ENCODE results near the gene UGT1A8. TPM values are rescaled to one million over a fixed set of nuclear protein-coding genes. Genes with fewer than 3 reads are reported as not detected.

UGT1A8 gene
- total and polyA plus RNA-seq, 7 donors, result 1.8 to 8.8 (median 7.4) TPM; not detected in 4

DNA sequence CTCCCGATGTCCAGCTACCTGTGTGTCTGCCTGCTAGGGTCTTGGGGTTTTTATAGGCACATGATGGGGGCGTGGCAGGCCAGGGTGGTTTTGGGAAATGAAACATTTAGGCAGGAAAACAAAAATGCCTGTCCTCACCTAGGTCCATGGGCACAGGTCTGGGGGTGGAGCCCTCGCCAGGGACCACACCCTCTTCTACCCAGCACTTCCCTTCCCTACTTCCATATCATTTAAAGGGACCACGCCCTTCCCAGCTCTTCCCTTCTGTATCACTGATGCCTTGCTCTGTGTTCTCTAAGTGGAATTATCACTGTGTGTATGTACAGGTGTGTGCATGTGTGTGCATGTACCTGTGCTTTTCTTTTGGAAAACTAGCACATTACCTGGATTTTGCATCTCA is 149.0 kb downstream of the UGT1A8 start:
- no peak for TF ChIP-seq POLR2A (IDR thresholded peaks at IDR 0.05)
- TF ChIP-seq EP300 (IDR thresholded peaks at IDR 0.05), result no peak
- TF ChIP-seq, protein P1, sequence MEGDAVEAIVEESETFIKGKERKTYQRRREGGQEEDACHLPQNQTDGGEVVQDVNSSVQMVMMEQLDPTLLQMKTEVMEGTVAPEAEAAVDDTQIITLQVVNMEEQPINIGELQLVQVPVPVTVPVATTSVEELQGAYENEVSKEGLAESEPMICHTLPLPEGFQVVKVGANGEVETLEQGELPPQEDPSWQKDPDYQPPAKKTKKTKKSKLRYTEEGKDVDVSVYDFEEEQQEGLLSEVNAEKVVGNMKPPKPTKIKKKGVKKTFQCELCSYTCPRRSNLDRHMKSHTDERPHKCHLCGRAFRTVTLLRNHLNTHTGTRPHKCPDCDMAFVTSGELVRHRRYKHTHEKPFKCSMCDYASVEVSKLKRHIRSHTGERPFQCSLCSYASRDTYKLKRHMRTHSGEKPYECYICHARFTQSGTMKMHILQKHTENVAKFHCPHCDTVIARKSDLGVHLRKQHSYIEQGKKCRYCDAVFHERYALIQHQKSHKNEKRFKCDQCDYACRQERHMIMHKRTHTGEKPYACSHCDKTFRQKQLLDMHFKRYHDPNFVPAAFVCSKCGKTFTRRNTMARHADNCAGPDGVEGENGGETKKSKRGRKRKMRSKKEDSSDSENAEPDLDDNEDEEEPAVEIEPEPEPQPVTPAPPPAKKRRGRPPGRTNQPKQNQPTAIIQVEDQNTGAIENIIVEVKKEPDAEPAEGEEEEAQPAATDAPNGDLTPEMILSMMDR (IDR thresholded peaks at IDR 0.05), result no peak
- TF ChIP-seq POLR2AphosphoS5 (IDR thresholded peaks at IDR 0.05), result no peak
- Histone ChIP-seq H3K36me3 (no peaks in the 10 kb centered on the region), H3K4me1 (no peaks in the 10 kb centered on the region), H3K27ac (no peak overlapping the region), H3K9me3 (no peaks in the 10 kb centered on the region), H3K27me3 (no peaks in the 10 kb centered on the region), H3K4me3 (no peak overlapping the region)
- DNase-seq, result no peak
- intact Hi-C loops (cut with DNase I), result no loop called here
- WGBS, 2 donors, result 70 to 78% methylated on average over 4 of the region's 4 CpGs

DNA sequence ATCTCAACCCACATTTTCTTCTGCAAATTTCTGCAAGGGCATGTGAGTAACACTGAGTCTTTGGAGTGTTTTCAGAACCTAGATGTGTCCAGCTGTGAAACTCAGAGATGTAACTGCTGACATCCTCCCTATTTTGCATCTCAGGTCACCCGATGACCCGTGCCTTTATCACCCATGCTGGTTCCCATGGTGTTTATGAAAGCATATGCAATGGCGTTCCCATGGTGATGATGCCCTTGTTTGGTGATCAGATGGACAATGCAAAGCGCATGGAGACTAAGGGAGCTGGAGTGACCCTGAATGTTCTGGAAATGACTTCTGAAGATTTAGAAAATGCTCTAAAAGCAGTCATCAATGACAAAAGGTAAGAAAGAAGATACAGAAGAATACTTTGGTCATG is 150.6 kb downstream of the UGT1A8 start:
- DNase-seq, result no peak
- TF ChIP-seq EP300 (IDR thresholded peaks at IDR 0.05) (no peak), POLR2A (IDR thresholded peaks at IDR 0.05) (no peak), POLR2AphosphoS5 (IDR thresholded peaks at IDR 0.05) (no peak)
- TF ChIP-seq, protein P1 (IDR thresholded peaks at IDR 0.05), result no peak
- Histone ChIP-seq H3K9me3 (no peaks in the 10 kb centered on the region), H3K27me3 (no peaks in the 10 kb centered on the region), H3K4me3 (no peak overlapping the region), H3K36me3 (no peaks in the 10 kb centered on the region), H3K27ac (no peak overlapping the region), H3K4me1 (no peaks in the 10 kb centered on the region)
- intact Hi-C loops (cut with DNase I), result no loop called here
- WGBS, 2 donors, result 84 to 94% methylated on average over 4 of the region's 4 CpGs

DNA sequence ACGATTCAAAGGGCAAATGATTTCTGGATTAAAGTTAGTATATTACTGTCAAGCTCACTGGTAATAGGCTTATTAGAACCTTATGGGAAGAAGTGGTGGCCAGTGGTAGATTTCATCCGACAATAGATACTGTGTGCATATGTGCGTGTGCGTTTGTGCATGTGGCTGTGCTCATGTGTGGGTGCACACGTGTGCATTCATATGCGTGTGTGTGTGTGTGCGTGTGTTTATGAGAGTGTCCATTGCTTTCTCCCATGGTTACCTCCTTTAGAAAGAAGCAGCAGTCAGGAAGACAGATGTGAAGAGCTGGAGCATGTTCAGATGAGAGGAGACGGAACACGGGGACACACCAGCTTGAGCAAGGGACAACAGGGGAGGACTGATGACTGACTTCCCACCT is 151.8 kb downstream of the UGT1A8 start:
- TF ChIP-seq, protein P1 (IDR thresholded peaks at IDR 0.05), result no peak
- TF ChIP-seq POLR2AphosphoS5 (IDR thresholded peaks at IDR 0.05) (no peak), EP300 (IDR thresholded peaks at IDR 0.05) (no peak), POLR2A (IDR thresholded peaks at IDR 0.05) (no peak)
- WGBS, 2 donors, result 94 to 96% methylated on average over 9 of the region's 9 CpGs
- no peak for DNase-seq
- H3K27ac ChIP-seq, result no peak overlapping the region
- H3K4me3 ChIP-seq, result no peak overlapping the region
- H3K27me3 ChIP-seq, result no peaks in the 10 kb centered on the region
- intact Hi-C loops (cut with DNase I), result no loop called here
- H3K36me3 ChIP-seq, result no peaks in the 10 kb centered on the region
- no peaks in the 10 kb centered on the region for H3K9me3 ChIP-seq
- H3K4me1 ChIP-seq, result no peaks in the 10 kb centered on the region

DNA sequence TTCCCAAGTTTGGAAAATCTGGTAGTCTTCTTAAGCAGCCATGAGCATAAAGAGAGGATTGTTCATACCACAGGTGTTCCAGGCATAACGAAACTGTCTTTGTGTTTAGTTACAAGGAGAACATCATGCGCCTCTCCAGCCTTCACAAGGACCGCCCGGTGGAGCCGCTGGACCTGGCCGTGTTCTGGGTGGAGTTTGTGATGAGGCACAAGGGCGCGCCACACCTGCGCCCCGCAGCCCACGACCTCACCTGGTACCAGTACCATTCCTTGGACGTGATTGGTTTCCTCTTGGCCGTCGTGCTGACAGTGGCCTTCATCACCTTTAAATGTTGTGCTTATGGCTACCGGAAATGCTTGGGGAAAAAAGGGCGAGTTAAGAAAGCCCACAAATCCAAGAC is 154.7 kb downstream of the UGT1A8 start:
- Histone ChIP-seq H3K4me3 (no peak overlapping the region), H3K36me3 (no peaks in the 10 kb centered on the region), H3K27ac (no peak overlapping the region), H3K9me3 (no peaks in the 10 kb centered on the region), H3K27me3 (no peaks in the 10 kb centered on the region), H3K4me1 (no peaks in the 10 kb centered on the region)
- TF ChIP-seq, protein P1 (IDR thresholded peaks at IDR 0.05), result no peak
- no peak for TF ChIP-seq POLR2A (IDR thresholded peaks at IDR 0.05)
- TF ChIP-seq POLR2AphosphoS5 (IDR thresholded peaks at IDR 0.05), result no peak
- no peak for TF ChIP-seq EP300 (IDR thresholded peaks at IDR 0.05)
- intact Hi-C loops (cut with DNase I), result no loop called here
- DNase-seq, result no peak
- WGBS, 2 donors, result 93 to 95% methylated on average over 16 of the region's 16 CpGs

DNA sequence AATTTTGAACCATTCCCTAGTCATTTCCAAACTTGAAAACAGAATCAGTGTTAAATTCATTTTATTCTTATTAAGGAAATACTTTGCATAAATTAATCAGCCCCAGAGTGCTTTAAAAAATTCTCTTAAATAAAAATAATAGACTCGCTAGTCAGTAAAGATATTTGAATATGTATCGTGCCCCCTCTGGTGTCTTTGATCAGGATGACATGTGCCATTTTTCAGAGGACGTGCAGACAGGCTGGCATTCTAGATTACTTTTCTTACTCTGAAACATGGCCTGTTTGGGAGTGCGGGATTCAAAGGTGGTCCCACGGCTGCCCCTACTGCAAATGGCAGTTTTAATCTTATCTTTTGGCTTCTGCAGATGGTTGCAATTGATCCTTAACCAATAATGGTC is 155.2 kb downstream of the UGT1A8 start:
- intact Hi-C loops (cut with DNase I), result no loop called here
- Histone ChIP-seq H3K9me3 (no peaks in the 10 kb centered on the region), H3K27me3 (no peaks in the 10 kb centered on the region), H3K27ac (no peak overlapping the region), H3K36me3 (no peaks in the 10 kb centered on the region), H3K4me1 (no peaks in the 10 kb centered on the region), H3K4me3 (no peak overlapping the region)
- TF ChIP-seq POLR2A (IDR thresholded peaks at IDR 0.05) (no peak), EP300 (IDR thresholded peaks at IDR 0.05) (no peak), POLR2AphosphoS5 (IDR thresholded peaks at IDR 0.05) (no peak)
- TF ChIP-seq, protein P1 (IDR thresholded peaks at IDR 0.05), result no peak
- DNase-seq, result no peak
- WGBS, 2 donors, result 69 to 76% methylated on average over 5 of the region's 5 CpGs

All from sigmoid colon (tissue), 7 donors.